HCT116 (cell line): ENCODE measurements around the gene DPYSL4. TPM values are rescaled to one million over a fixed set of nuclear protein-coding genes. Genes with fewer than 3 reads are reported as not detected.

Source experiments
- ATAC-seq: fragments of 200-7000 bp; cut with Tn5 transposase; 2 replicates; pipeline ENCODE4 v1.9.1; 2020; ENCODE audit warnings: mild to moderate bottlenecking, moderate library complexity
- BruUV-seq: library from RNA; stranded (reverse); fragments of 400-500 nt; replicated peaks from 2 replicates; lab custom pipeline; 2021; lab: Mats Ljungman, UMichigan
- CTCF ChIA-PET: fragments of 300-600 bp; sonication (Branson Sonifier 250); formaldehyde crosslinking; loops from one replicate; lab custom pipeline; 2021; ENCODE audit warnings: antibody characterized with exemption; lab: Charles Lee
- POLR2A ChIA-PET: fragments of 300-600, 350-600 bp; sonication (Branson Sonifier 250); formaldehyde crosslinking; loops from one replicate; lab custom pipeline; 2021; ENCODE audit warnings: antibody characterized with exemption; lab: Charles Lee
- RAD21 ChIA-PET, 2 experiments: fragments of 300-600 bp; sonication (Branson Sonifier 250); formaldehyde crosslinking; loops; one replicate each; lab custom pipeline; 2023; ENCODE audit warnings: low total read pairs in 2 of 2; ENCODE audit not compliant: uncharacterized antibody in 2 of 2, unreplicated experiment in 2 of 2, low non-redundant PET in 1 of 2; lab: Charles Lee
- DNase-seq: peaks from one replicate; pipeline ENCODE4 v3.0.0-alpha.2; 2010; ENCODE audit warnings: low read depth, low spot score
- H2AFZ ChIP-seq: fragments of 200-600 bp; shearing (Covaris generic), sonication (generic); 2 replicates; pipeline ENCODE4 v1.6.1; 2017; ENCODE audit warnings: low read depth, mixed run types, mixed read lengths, antibody characterized with exemption, low read length; ENCODE audit not compliant: poor library complexity, severe bottlenecking
- H3K27ac ChIP-seq: 2 replicates; pipeline ENCODE4 v1.5.1; 2012; ENCODE audit warnings: low read depth, low read length
- H3K27me3 ChIP-seq: fragments of 200-600 bp; sonication (generic); 2 replicates; pipeline ENCODE4 v1.6.1; 2016; ENCODE audit warnings: mixed run types, low read length, mixed read lengths; ENCODE audit not compliant: insufficient read depth
- H3K36me3 ChIP-seq, 2 experiments: fragments of 200-500 bp in 1 of 2; fragments of 200-600 bp in 1 of 2; sonication (Bioruptor generic) in 1 of 2; sonication (generic) in 1 of 2; 2 replicates each; pipeline versions ENCODE4 v1.5.1 to v1.6.1; 2014 to 2016; ENCODE audit warnings: low read length in 2 of 2, inconsistent platforms in 1 of 2, mixed read lengths in 1 of 2, mixed run types in 1 of 2; ENCODE audit not compliant: insufficient read depth in 2 of 2, control insufficient read depth in 1 of 2
- H3K4me1 ChIP-seq, 2 experiments: fragments of 200-600 bp in 1 of 2; sonication (generic) in 1 of 2; 2 replicates each; pipeline versions ENCODE4 v1.5.1 to v1.6.1; 2012 to 2017; ENCODE audit warnings: low read length in 2 of 2, inconsistent platforms in 1 of 2, mild to moderate bottlenecking in 1 of 2, mixed read lengths in 1 of 2, mixed run types in 1 of 2, moderate library complexity in 1 of 2; ENCODE audit not compliant: insufficient read depth in 2 of 2, control insufficient read depth in 1 of 2
- H3K4me2 ChIP-seq: fragments of 200-600 bp; sonication (generic); 2 replicates; pipeline ENCODE4 v1.6.1; 2017; ENCODE audit warnings: mixed run types, low read length, mixed read lengths
- H3K4me3 ChIP-seq, 2 experiments: fragments of 200-600 bp in 1 of 2; sonication (generic) in 1 of 2; replicated peaks in 1 of 2; 2 replicates each; pipeline ENCODE4 v1.5.1; 2011 to 2016; ENCODE audit warnings: low read length in 2 of 2, control low read depth in 1 of 2, low read depth in 1 of 2, mild to moderate bottlenecking in 1 of 2, mixed read lengths in 1 of 2, mixed run types in 1 of 2
- H3K79me2 ChIP-seq: fragments of 200-600 bp; sonication (generic); 2 replicates; pipeline ENCODE4 v1.6.1; 2017; ENCODE audit warnings: mild to moderate bottlenecking, mixed run types, low read length, moderate library complexity, mixed read lengths; ENCODE audit not compliant: insufficient read depth
- H3K9ac ChIP-seq: fragments of 200-600 bp; sonication (generic); 2 replicates; pipeline ENCODE4 v1.6.1; 2016; ENCODE audit warnings: low read length, mixed read lengths
- H3K9me2 ChIP-seq: fragments of 200-600 bp; sonication (generic), shearing (Covaris generic); 2 replicates; pipeline ENCODE4 v1.6.1; 2017; ENCODE audit warnings: mixed run types, mild to moderate bottlenecking, moderate library complexity; ENCODE audit not compliant: insufficient read depth
- H3K9me3 ChIP-seq, 2 experiments: fragments of 200-500 bp in 1 of 2; fragments of 200-600 bp in 1 of 2; sonication (Bioruptor generic) in 1 of 2; sonication (generic) in 1 of 2; 2 replicates each; pipeline ENCODE4 v1.6.1; 2014 to 2017; ENCODE audit warnings: low read length in 2 of 2, mixed read lengths in 2 of 2, inconsistent platforms in 1 of 2, low read depth in 1 of 2, mild to moderate bottlenecking in 1 of 2, mixed run types in 1 of 2, moderate library complexity in 1 of 2; ENCODE audit not compliant: control insufficient read depth in 1 of 2, insufficient read depth in 1 of 2
- H4K20me1 ChIP-seq: fragments of 200-600 bp; sonication (generic), shearing (Covaris generic); 2 replicates; pipeline ENCODE4 v1.6.1; 2017; ENCODE audit warnings: mixed run types, mild to moderate bottlenecking, moderate library complexity; ENCODE audit not compliant: insufficient read depth
- CEBPB ChIP-seq: IDR thresholded peaks from 2 replicates; pipeline ENCODE4 v1.6.1; 2012; ENCODE audit warnings: low read depth
- EGR1 ChIP-seq: IDR thresholded peaks from 2 replicates; pipeline ENCODE4 v1.6.1; 2012; ENCODE audit warnings: low read depth
- EZH2 ChIP-seq: fragments of 200-600 bp; sonication (generic); IDR thresholded peaks from 2 replicates; pipeline ENCODE4 v1.6.1; 2017; ENCODE audit warnings: antibody characterized with exemption, mixed run types
- EZH2phosphoT487 ChIP-seq: fragments of 200-600 bp; IDR thresholded peaks from 2 replicates; pipeline ENCODE4 v1.6.1; 2018; ENCODE audit warnings: antibody characterized with exemption, borderline replicate concordance
- FOSL1 ChIP-seq: IDR thresholded peaks from 2 replicates; pipeline ENCODE4 v1.6.1; 2012; ENCODE audit warnings: low read depth
- JUND ChIP-seq: IDR thresholded peaks from 2 replicates; pipeline ENCODE4 v1.6.1; 2012
- POLR2A ChIP-seq: IDR thresholded peaks from 2 replicates; pipeline ENCODE4 v1.7.0; 2011; ENCODE audit warnings: borderline replicate concordance; ENCODE audit not compliant: insufficient read depth, insufficient read length; ENCODE audit errors: extremely low read depth
- POLR2AphosphoS5 ChIP-seq: IDR thresholded peaks from 2 replicates; pipeline ENCODE4 v1.6.1; 2011; ENCODE audit warnings: mild to moderate bottlenecking, low read depth, low read length, moderate library complexity
- RAD21 ChIP-seq: IDR thresholded peaks from 2 replicates; pipeline ENCODE4 v1.6.1; 2012; ENCODE audit warnings: low read depth, mild to moderate bottlenecking
- SIN3A ChIP-seq: IDR thresholded peaks from 2 replicates; pipeline ENCODE4 v1.6.1; 2012; ENCODE audit warnings: low read depth
- SRF ChIP-seq: IDR thresholded peaks from 2 replicates; pipeline ENCODE4 v1.6.1; 2012; ENCODE audit warnings: low read depth
- TCF7L2 ChIP-seq: IDR thresholded peaks from 2 replicates; pipeline ENCODE4 v1.7.0; 2011; ENCODE audit warnings: borderline replicate concordance, inconsistent platforms; ENCODE audit not compliant: insufficient read depth, insufficient read length; ENCODE audit errors: extremely low read depth
- YY1 ChIP-seq: IDR thresholded peaks from 2 replicates; pipeline ENCODE4 v1.6.1; 2011; ENCODE audit warnings: low read length, low read depth, moderate library complexity, mild to moderate bottlenecking; ENCODE audit not compliant: insufficient replicate concordance; ENCODE audit errors: extremely low read depth
- ZFX ChIP-seq: fragments of 450-650 bp; IDR thresholded peaks from 2 replicates; pipeline ENCODE4 v1.6.1; 2017
- ZNF274 ChIP-seq: fragments of 200-500 bp; sonication (Bioruptor generic); IDR thresholded peaks from 2 replicates; pipeline ENCODE4 v1.6.1; 2014; ENCODE audit warnings: mild to moderate bottlenecking, low read depth, low read length, inconsistent platforms
- intact Hi-C: fragments of 100-400 bp; cut with micrococcal nuclease; formaldehyde crosslinking; loops from 2 replicates; pipeline ENCODE4 v1.10.0; 2022
- total RNA-seq: library from RNA; stranded (reverse); gene quantifications from one replicate; pipeline ENCODE4 v1.2.1, GENCODE V29; 2021; ENCODE audit not compliant: unreplicated experiment
- TF ChIP-seq, protein P1 (sequence below): IDR thresholded peaks from 2 replicates; pipeline ENCODE4 v1.6.1; 2012
- TF ChIP-seq, protein P2 (sequence below): IDR thresholded peaks from 2 replicates; pipeline ENCODE4 v1.6.1; 2012; ENCODE audit warnings: low read depth
- TF ChIP-seq, protein P3 (sequence below): IDR thresholded peaks from 2 replicates; pipeline ENCODE4 v1.6.1; 2012
- TF ChIP-seq, protein P4 (sequence below), 3 experiments: fragments of 200-600 bp in 1 of 3; sonication (generic) in 1 of 3; IDR thresholded peaks in 2 of 3; conservative IDR thresholded peaks in 1 of 3; 2 replicates each; pipeline ENCODE4 v1.5.1; 2012 to 2017; ENCODE audit warnings: low read depth in 2 of 3, low read length in 2 of 3, antibody characterized with exemption in 1 of 3, borderline replicate concordance in 1 of 3, control low read depth in 1 of 3, mild to moderate bottlenecking in 1 of 3, mixed read lengths in 1 of 3, mixed run types in 1 of 3, moderate library complexity in 1 of 3; ENCODE audit not compliant: insufficient read depth in 1 of 3

Gene DPYSL4
- total RNA-seq, 1 experiment from 2014 or later, result 5.4 TPM

DNA sequence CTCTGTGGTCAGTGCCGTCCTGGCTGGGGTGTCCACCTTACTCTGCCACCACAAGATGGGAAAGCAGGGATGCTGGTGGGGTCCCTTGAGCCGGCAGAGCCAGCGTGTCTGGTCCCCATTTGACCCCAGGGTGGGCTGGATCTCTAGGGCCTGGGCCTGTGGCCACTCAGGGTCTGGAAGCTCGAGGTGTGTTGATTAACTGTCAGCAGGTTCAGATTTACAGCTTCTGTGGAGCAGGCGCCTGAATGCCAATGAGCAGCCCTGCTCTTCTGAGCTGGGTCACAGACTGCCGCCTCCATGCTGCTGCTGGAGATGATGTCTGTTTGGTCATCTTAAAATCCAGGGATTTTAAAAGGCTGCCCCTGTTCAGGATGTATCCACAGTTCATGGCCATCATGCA, 11.3 kb upstream of the DPYSL4 start:
- ATAC-seq (no peak), DNase-seq (no peak)
- Histone ChIP-seq H3K9ac (no peak overlapping the region), H3K9me3 (no peaks in the 10 kb centered on the region), H3K4me3 (no peak overlapping the region), H3K27me3 (peaks cover 10% of the 10 kb centered on the region; the same call in 1 of the 2 replicates), H2AFZ (no peak overlapping the region), H3K4me1 (no peaks in the 10 kb centered on the region), H3K79me2 (no peaks in the 10 kb centered on the region), H3K9me2 (no peaks in the 10 kb centered on the region), H4K20me1 (no peaks in the 10 kb centered on the region), H3K27ac (no peak overlapping the region), H3K4me2 (no peak overlapping the region), H3K36me3 (no peaks in the 10 kb centered on the region)
- ChIA-PET RAD21 (no interaction called here), CTCF (no interaction called here), POLR2A (no interaction called here)
- no peak for TF ChIP-seq EZH2phosphoT487
- TF ChIP-seq CEBPB, result no peak
- TF ChIP-seq SIN3A, result no peak
- TF ChIP-seq ZFX, result no peak
- TF ChIP-seq, protein P1, sequence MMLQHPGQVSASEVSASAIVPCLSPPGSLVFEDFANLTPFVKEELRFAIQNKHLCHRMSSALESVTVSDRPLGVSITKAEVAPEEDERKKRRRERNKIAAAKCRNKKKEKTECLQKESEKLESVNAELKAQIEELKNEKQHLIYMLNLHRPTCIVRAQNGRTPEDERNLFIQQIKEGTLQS, result no peak
- no peak for TF ChIP-seq EZH2
- TF ChIP-seq SRF, result no peak
- no peak for TF ChIP-seq RAD21
- no peak for TF ChIP-seq ZNF274
- no peak for TF ChIP-seq EGR1
- TF ChIP-seq TCF7L2, result no peak
- no peak for TF ChIP-seq POLR2A
- TF ChIP-seq JUND, result no peak
- TF ChIP-seq FOSL1, result no peak
- TF ChIP-seq, protein P2, sequence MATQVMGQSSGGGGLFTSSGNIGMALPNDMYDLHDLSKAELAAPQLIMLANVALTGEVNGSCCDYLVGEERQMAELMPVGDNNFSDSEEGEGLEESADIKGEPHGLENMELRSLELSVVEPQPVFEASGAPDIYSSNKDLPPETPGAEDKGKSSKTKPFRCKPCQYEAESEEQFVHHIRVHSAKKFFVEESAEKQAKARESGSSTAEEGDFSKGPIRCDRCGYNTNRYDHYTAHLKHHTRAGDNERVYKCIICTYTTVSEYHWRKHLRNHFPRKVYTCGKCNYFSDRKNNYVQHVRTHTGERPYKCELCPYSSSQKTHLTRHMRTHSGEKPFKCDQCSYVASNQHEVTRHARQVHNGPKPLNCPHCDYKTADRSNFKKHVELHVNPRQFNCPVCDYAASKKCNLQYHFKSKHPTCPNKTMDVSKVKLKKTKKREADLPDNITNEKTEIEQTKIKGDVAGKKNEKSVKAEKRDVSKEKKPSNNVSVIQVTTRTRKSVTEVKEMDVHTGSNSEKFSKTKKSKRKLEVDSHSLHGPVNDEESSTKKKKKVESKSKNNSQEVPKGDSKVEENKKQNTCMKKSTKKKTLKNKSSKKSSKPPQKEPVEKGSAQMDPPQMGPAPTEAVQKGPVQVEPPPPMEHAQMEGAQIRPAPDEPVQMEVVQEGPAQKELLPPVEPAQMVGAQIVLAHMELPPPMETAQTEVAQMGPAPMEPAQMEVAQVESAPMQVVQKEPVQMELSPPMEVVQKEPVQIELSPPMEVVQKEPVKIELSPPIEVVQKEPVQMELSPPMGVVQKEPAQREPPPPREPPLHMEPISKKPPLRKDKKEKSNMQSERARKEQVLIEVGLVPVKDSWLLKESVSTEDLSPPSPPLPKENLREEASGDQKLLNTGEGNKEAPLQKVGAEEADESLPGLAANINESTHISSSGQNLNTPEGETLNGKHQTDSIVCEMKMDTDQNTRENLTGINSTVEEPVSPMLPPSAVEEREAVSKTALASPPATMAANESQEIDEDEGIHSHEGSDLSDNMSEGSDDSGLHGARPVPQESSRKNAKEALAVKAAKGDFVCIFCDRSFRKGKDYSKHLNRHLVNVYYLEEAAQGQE, result no peak
- no peak for TF ChIP-seq YY1
- TF ChIP-seq, protein P3, sequence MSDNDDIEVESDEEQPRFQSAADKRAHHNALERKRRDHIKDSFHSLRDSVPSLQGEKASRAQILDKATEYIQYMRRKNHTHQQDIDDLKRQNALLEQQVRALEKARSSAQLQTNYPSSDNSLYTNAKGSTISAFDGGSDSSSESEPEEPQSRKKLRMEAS, result no peak
- TF ChIP-seq, protein P4, sequence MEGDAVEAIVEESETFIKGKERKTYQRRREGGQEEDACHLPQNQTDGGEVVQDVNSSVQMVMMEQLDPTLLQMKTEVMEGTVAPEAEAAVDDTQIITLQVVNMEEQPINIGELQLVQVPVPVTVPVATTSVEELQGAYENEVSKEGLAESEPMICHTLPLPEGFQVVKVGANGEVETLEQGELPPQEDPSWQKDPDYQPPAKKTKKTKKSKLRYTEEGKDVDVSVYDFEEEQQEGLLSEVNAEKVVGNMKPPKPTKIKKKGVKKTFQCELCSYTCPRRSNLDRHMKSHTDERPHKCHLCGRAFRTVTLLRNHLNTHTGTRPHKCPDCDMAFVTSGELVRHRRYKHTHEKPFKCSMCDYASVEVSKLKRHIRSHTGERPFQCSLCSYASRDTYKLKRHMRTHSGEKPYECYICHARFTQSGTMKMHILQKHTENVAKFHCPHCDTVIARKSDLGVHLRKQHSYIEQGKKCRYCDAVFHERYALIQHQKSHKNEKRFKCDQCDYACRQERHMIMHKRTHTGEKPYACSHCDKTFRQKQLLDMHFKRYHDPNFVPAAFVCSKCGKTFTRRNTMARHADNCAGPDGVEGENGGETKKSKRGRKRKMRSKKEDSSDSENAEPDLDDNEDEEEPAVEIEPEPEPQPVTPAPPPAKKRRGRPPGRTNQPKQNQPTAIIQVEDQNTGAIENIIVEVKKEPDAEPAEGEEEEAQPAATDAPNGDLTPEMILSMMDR (IDR thresholded peaks at IDR 0.05 in 2 of 3, conservative IDR thresholded peaks at IDR 0.05 in 1 of 3; ENCODE audit: borderline replicate concordance in 1 of 3, insufficient read depth in 1 of 3, low read depth in 2 of 3, low read length in 2 of 3), result no peak
- TF ChIP-seq POLR2AphosphoS5, result no peak
- BruUV-seq, result no TSS peak
- intact Hi-C loops, result no loop called here
